GM23248 (cell line): ENCODE measurements around the gene CALML3. TPM values are rescaled to one million over a fixed set of nuclear protein-coding genes. Genes with fewer than 3 reads are reported as not detected.
"Not testable (repeated sequence)": the region's sequence is repeated elsewhere in the genome, so short reads cannot be mapped to it uniquely, and the experiment has no call there.

Experiments used
- DNase-seq: peaks from one replicate; pipeline ENCODE4 v3.0.0-alpha.2; 2015
- H2AFZ ChIP-seq: fragments of 200-600 bp; sonication (generic); 2 replicates; pipeline ENCODE4 v1.6.1; 2016; ENCODE audit warnings: antibody characterized with exemption
- H3F3A ChIP-seq: fragments of 200-600 bp; sonication (generic); 2 replicates; pipeline ENCODE4 v1.6.1; 2016; ENCODE audit warnings: mild to moderate bottlenecking, antibody characterized with exemption, mixed run types; ENCODE audit not compliant: insufficient read depth
- H3K27ac ChIP-seq: fragments of 200-600 bp; sonication (generic); 2 replicates; pipeline ENCODE4 v1.5.1; 2016; ENCODE audit warnings: mild to moderate bottlenecking
- H3K27me3 ChIP-seq: fragments of 200-600 bp; sonication (generic); replicated peaks from 2 replicates; pipeline ENCODE4 v1.6.1; 2016; ENCODE audit warnings: mild to moderate bottlenecking; ENCODE audit not compliant: insufficient read depth
- H3K36me3 ChIP-seq: fragments of 200-600 bp; sonication (generic); 2 replicates; pipeline ENCODE4 v1.6.1; 2016; ENCODE audit warnings: low read depth, mild to moderate bottlenecking
- H3K4me1 ChIP-seq: fragments of 200-600 bp; sonication (generic); 2 replicates; pipeline ENCODE4 v1.6.1; 2016; ENCODE audit warnings: mild to moderate bottlenecking; ENCODE audit not compliant: insufficient read depth
- H3K4me2 ChIP-seq: fragments of 200-600 bp; sonication (generic); one replicate; pipeline ENCODE4 v1.6.1; 2016; ENCODE audit warnings: mild to moderate bottlenecking; ENCODE audit not compliant: unreplicated experiment
- H3K4me3 ChIP-seq: fragments of 200-600 bp; sonication (generic); 2 replicates; pipeline ENCODE4 v1.5.1; 2016; ENCODE audit warnings: mild to moderate bottlenecking
- H3K79me2 ChIP-seq: fragments of 200-600 bp; sonication (generic); 2 replicates; pipeline ENCODE4 v1.6.1; 2016; ENCODE audit warnings: mild to moderate bottlenecking; ENCODE audit not compliant: insufficient read depth
- H3K9ac ChIP-seq: fragments of 200-600 bp; sonication (generic); 2 replicates; pipeline ENCODE4 v1.6.1; 2016; ENCODE audit warnings: mild to moderate bottlenecking
- H3K9me2 ChIP-seq: fragments of 200-600 bp; sonication (generic); 2 replicates; pipeline ENCODE4 v1.6.1; 2016; ENCODE audit warnings: mixed run types, mild to moderate bottlenecking, moderate library complexity; ENCODE audit not compliant: insufficient read depth
- H3K9me3 ChIP-seq: fragments of 200-600 bp; sonication (generic); one replicate; pipeline ENCODE4 v1.6.1; 2017; ENCODE audit warnings: low read depth
- H4K20me1 ChIP-seq: fragments of 200-600 bp; sonication (generic); 2 replicates; pipeline ENCODE4 v1.6.0; 2016; ENCODE audit not compliant: insufficient read depth
- EZH2 ChIP-seq: fragments of 200-600 bp; sonication (generic); IDR thresholded peaks from 2 replicates; pipeline ENCODE4 v1.6.1; 2018; ENCODE audit warnings: antibody characterized with exemption, mild to moderate bottlenecking; ENCODE audit not compliant: insufficient read depth, poor library complexity, severe bottlenecking
- EZH2phosphoT487 ChIP-seq: fragments of 200-600 bp; sonication (generic); IDR thresholded peaks from 2 replicates; pipeline ENCODE4 v1.6.1; 2018; ENCODE audit warnings: antibody characterized with exemption, moderate library complexity, mild to moderate bottlenecking, low read depth; ENCODE audit not compliant: insufficient read depth
- WGBS, 2 experiments: methylation state at CpG; one replicate each; pipeline ENCODE4 v1.1.6; 2015 to 2017; ENCODE audit warnings: low lambda C conversion rate in 2 of 2, low coverage in 1 of 2; ENCODE audit errors: missing lambda C conversion rate in 2 of 2; 5-methylcytosine and 5-hydroxymethylcytosine counted together
- in situ Hi-C: fragments of 300-500 bp; cut with MboI; formaldehyde crosslinking; loops from 2 replicates; pipeline ENCODE4 v1.15.0; 2020
- polyA plus RNA-seq: library from polyadenylated mRNA; unstranded; fragments of >200 nt; fragmentation: Nextera tagmentation; extraction: Ambion mirVana; gene quantifications from 2 replicates; pipeline ENCODE4 v1.2.1, GENCODE V29; 2016
- total RNA-seq: library from RNA; depleted of rRNA; stranded (reverse); fragments of >200 nt; shearing (Covaris generic); gene quantifications from 2 replicates; pipeline ENCODE4 v1.2.3, GENCODE V29; 2014

Gene CALML3
- total and polyA plus RNA-seq, 2 experiments from 2014 or later = not detected

DNA sequence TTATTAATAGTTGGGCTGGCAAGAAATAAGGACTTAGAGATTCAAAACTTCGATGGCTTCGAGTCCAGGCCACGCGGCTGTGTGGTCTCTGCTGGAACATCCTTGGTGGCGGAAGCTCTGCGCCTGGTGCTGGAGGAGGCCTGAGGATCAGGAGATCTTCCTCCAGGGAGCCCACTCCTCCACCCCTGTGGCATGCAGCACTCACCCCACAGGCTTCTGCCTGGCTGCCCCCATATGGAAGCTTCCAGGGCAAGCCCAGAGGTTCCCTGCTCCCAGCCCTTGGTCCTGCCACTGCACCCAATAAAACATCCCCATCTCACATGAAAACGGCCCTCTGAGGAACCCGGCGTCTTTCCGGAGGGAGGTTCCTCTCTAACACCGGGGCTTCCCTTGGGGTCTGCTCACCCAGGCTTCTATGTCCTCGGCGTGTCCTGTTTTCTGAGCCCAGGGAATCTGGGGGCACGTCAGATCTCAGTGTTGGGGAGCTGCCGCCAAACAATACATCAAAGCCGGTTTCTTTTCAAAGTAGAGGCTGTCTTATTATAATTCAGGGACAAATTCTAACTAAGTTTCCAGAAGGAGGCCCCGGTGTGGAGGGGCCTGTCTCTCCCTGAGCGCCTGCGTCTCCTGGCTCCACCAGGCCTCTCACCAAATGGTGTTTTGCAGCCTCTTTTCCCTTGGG lies 32.4 kb downstream of the CALML3 start:
- H3K9me2 ChIP-seq = no peaks in the 10 kb centered on the region
- whole genome bisulfite sequencing, 2 experiments = 88 to 92% methylated on average over 19 of the region's 19 CpGs
- TF ChIP-seq EZH2 (no peak), EZH2phosphoT487 (no peak)
- H3K27ac ChIP-seq = no peak overlapping the region
- H2AFZ ChIP-seq = no peak overlapping the region
- H3K9ac ChIP-seq = no peak overlapping the region
- H3K36me3 ChIP-seq = no peaks in the 10 kb centered on the region
- H4K20me1 ChIP-seq = no peaks in the 10 kb centered on the region
- H3K4me3 ChIP-seq = no peak overlapping the region
- H3K4me1 ChIP-seq = peaks cover 25% of the 10 kb centered on the region
- no peaks in the 10 kb centered on the region for H3K27me3 ChIP-seq
- in situ Hi-C loops = no loop called here
- H3F3A ChIP-seq = peaks cover 20% of the 10 kb centered on the region
- H3K9me3 ChIP-seq = no peaks in the 10 kb centered on the region
- H3K79me2 ChIP-seq = no peaks in the 10 kb centered on the region
- DNase-seq = no peak
- no peak overlapping the region for H3K4me2 ChIP-seq

DNA sequence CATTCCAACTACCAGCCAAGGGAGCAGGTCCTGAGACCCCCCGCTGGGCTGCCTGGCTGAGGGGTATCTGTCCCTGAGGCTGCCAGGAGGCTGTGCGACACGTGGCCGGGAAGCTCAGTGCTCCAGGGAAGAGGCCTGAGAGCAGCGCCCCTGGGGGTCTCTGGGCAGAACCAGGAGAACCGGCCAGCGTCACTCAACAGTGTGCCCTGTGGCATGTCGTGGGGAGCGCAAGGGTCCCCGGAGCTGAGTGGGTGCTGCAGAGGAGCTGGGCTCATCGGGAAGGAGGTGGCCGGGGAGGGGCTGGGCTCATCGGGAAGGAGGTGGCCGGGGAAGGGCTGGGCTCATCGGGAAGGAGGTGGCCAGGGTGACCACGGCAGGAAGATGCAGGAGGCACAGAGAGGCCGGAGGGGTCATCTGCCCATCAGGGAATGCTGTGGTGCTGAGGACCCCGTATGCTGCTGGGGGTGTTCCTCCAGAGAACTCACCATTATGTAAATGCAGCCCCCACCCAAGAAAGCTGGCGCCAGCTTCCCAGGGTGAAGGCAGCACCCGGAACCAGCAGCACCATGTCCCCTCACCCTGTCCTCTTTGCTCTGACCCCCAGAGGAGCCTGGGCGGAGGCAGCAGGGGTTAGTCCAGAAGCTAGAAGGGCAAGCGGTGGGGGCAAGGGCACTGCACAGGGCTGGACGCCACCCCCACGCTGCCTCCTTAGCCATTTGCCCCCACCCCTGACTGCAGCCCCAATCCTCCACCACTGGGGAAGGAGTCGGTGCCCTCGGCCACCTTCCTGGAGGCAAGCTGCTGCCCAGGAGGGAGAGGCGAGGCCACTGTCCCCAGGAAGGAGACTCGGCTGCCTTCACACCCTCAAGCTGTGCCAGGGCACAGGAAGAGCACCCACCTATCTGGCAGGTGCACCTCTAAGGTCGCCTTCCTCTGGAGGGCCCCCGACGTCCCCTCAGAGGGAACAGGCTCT lies 33.3 kb downstream of the CALML3 start:
- no peaks in the 10 kb centered on the region for H3K9me2 ChIP-seq
- H3K27ac ChIP-seq = no peak overlapping the region
- H3K9ac ChIP-seq = no peak overlapping the region
- no peaks in the 10 kb centered on the region for H3K27me3 ChIP-seq
- H3K4me3 ChIP-seq = no peak overlapping the region
- TF ChIP-seq EZH2phosphoT487 = no peak
- no peak for TF ChIP-seq EZH2
- 92 to 95% methylated on average over 25 to 29 of the region's 31 CpGs for WGBS, 2 experiments
- H3K79me2 ChIP-seq = no peaks in the 10 kb centered on the region
- no peaks in the 10 kb centered on the region for H4K20me1 ChIP-seq
- in situ Hi-C loops = no loop called here
- H3F3A ChIP-seq = peaks cover 20% of the 10 kb centered on the region
- no peaks in the 10 kb centered on the region for H3K36me3 ChIP-seq
- DNase-seq = no peak
- no peak overlapping the region for H3K4me2 ChIP-seq
- no peaks in the 10 kb centered on the region for H3K9me3 ChIP-seq
- H2AFZ ChIP-seq = no peak overlapping the region
- peaks cover 28% of the 10 kb centered on the region for H3K4me1 ChIP-seq

DNA sequence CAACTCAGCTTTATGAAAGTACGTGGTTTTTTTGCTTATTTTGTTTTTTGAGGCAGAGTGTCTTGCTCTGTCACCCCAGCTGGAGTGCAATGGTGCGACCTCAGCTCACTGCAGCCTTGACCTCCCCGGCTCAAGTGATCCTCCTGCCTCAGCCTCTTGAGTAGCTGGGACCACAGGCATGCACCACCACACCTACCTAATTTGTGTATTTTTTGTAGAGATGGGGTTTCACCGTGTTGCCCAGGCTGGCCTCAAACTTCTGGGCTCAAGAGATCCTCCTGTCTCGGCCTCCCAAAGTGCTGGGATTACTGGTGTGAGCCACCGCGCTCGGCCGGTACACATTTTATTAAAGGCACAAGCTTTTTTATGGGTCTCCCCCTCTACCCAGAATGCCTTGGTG lies 34.3 kb downstream of the CALML3 start:
- Histone ChIP-seq H3K27ac (peak overlapping the region; percentile 77), H3K4me1 (peaks cover 38% of the 10 kb centered on the region), H3K4me2 (peak overlapping the region; percentile 75), H3F3A (peaks cover 26% of the 10 kb centered on the region), H3K9ac (peak overlapping the region; percentile 50)
- H3K36me3 ChIP-seq, H3K9me2 ChIP-seq, in situ Hi-C loops, H2AFZ ChIP-seq, DNase-seq, H4K20me1 ChIP-seq, H3K4me3 ChIP-seq, H3K9me3 ChIP-seq, H3K27me3 ChIP-seq, H3K79me2 ChIP-seq: not testable (repeated sequence)
- 90 to 92% methylated on average over 9 of the region's 9 CpGs for WGBS, 2 experiments

DNA sequence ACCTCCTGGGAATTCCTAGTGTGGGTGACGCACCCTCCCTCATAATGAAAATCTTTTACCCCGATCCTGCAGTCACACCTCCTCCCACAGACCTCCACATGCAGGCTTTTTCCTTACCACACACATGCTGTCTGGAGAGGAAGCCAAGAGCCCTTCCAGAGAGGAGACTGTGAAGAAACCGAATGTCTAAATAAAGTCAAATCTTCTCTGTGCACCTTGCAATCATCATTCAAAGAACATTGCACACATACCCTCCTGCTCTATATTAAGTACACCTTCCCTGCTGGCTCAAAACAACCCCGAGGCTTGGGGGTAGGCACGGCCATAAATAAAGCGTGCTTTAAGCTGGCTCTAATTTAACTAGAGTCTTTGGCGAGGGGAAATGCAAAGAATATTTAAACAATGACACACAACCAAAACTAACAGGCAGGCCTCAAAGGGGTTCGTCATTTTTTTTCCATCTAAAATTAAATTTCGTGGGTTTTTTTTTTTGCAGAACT lies 34.9 kb downstream of the CALML3 start:
- Histone ChIP-seq H3K4me2 (peak overlapping the region; percentile 75), H3K27me3 (no peaks in the 10 kb centered on the region), H3K79me2 (no peaks in the 10 kb centered on the region), H2AFZ (peak overlapping the region; percentile 59; the same call in 1 of the 2 replicates), H3K4me3 (peak overlapping the region; percentile 53), H3K4me1 (peaks cover 39% of the 10 kb centered on the region), H3K9ac (peak overlapping the region; percentile 50), H4K20me1 (no peaks in the 10 kb centered on the region), H3K9me3 (no peaks in the 10 kb centered on the region), H3F3A (peaks cover 31% of the 10 kb centered on the region), H3K9me2 (no peaks in the 10 kb centered on the region), H3K27ac (peak overlapping the region; percentile 77), H3K36me3 (no peaks in the 10 kb centered on the region)
- peak; percentile 86 for DNase-seq
- 4 to 9% methylated on average over 9 of the region's 9 CpGs for WGBS, 2 experiments
- TF ChIP-seq EZH2phosphoT487 = no peak
- TF ChIP-seq EZH2 = no peak
- in situ Hi-C loops = no loop called here
